AG08395 (cell line): ENCODE measurements around the gene RBFOX1.

Source experiments
- DNase-seq: peaks from one replicate; pipeline ENCODE4 v3.0.0; 2012; ENCODE audit warnings: mixed read lengths, low spot score

The RBFOX1 gene

GRCh38 chr16:7332611-7333010 is at the start of gene RBFOX1:
TSS of gene RBFOX1 (plus strand) at chr16:7332845.
- no peak for DNase-seq

GRCh38 chr16:7284780-7285179 is 47.9 kb upstream of the RBFOX1 start:
- no peak for DNase-seq

GRCh38 chr16:7285520-7285919 is 47.1 kb upstream of the RBFOX1 start:
- DNase-seq, result no peak

- DNase-seq, result no peak
Observed at GRCh38 chr16:7289299-7289698, 43.3 kb upstream of the RBFOX1 start.

GRCh38 chr16:7290682-7291081 is 42.0 kb upstream of the RBFOX1 start:
- DNase-seq, result no peak

GRCh38 chr16:7294020-7294419 is 38.6 kb upstream of the RBFOX1 start:
- DNase-seq, result no peak

- no peak for DNase-seq
Observed at GRCh38 chr16:7303052-7303610, 29.5 kb upstream of the RBFOX1 start.

GRCh38 chr16:7303660-7304200 is 28.9 kb upstream of the RBFOX1 start:
- DNase-seq, result no peak

- DNase-seq, result no peak
Observed at GRCh38 chr16:7304279-7304678, 28.4 kb upstream of the RBFOX1 start.

- no peak for DNase-seq
Observed at GRCh38 chr16:7304958-7305357, 27.7 kb upstream of the RBFOX1 start.

- no peak for DNase-seq
Observed at GRCh38 chr16:7313170-7313569, 19.5 kb upstream of the RBFOX1 start.

GRCh38 chr16:7314163-7314562 is 18.5 kb upstream of the RBFOX1 start:
- DNase-seq, result no peak

- DNase-seq, result no peak
Observed at GRCh38 chr16:7315813-7316212, 16.8 kb upstream of the RBFOX1 start.

- no peak for DNase-seq
Observed at GRCh38 chr16:7316281-7316888, 16.3 kb upstream of the RBFOX1 start.

- no peak for DNase-seq
Observed at GRCh38 chr16:7317982-7318381, 14.7 kb upstream of the RBFOX1 start.

- DNase-seq, result no peak
Observed at GRCh38 chr16:7318686-7319085, 14.0 kb upstream of the RBFOX1 start.

GRCh38 chr16:7319514-7319913 is 13.1 kb upstream of the RBFOX1 start:
- DNase-seq, result no peak

- no peak for DNase-seq
Observed at GRCh38 chr16:7321661-7322060, 11.0 kb upstream of the RBFOX1 start.

- no peak for DNase-seq
Observed at GRCh38 chr16:7324321-7324720, 8.3 kb upstream of the RBFOX1 start.

- DNase-seq, result no peak
Observed at GRCh38 chr16:7325834-7326233, 6.8 kb upstream of the RBFOX1 start.

- no peak for DNase-seq
Observed at GRCh38 chr16:7330709-7331108, 1.9 kb upstream of the RBFOX1 start.

- no peak for DNase-seq
Observed at GRCh38 chr16:7331997-7332396, 648 bp upstream of the RBFOX1 start.

GRCh38 chr16:7333180-7333725 is 608 bp downstream of the RBFOX1 start:
- DNase-seq, result no peak
